ENCODE measurements around the gene SPOP. TPM values are rescaled to one million over a fixed set of nuclear protein-coding genes. Genes with fewer than 3 reads are reported as not detected.
A peak's percentile ranks its signal among the peaks of the same experiment; 100 is the strongest.

SPOP gene
- total RNA-seq, 1 donor, result 59.2 TPM

DNA sequence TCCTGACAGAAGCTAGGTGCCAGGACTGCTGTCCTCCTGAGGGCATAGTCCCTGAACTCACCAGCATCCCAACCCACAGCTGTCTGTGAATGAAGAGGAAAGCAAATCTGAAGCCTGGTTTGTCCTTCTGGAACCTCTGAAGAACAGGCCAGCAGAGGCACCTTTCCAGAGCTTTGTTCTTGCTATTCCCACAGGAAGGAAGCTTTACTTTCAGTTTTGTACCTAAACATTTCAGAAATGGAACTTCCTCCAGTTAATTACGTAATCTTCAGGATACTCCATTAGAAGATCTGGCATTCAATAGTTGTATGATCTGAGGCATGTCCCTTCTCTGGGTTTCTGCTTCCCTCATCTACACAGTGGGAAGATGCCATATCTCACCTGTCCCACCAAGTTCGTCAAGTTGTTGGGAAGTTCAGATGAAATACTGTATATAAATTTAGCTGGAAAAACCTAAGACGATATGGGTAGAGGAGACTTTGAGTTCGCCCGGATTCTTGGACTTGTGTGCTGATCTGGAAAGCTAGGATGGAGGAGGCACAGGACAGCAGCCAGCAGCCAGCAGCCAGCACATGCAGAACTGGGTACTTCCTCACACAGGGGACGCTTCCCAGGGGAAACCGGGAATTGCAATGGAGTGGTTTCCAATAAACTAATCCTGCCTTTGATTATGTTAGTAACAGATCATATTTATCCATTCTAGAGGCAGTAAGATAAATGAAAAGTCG, 79.8 kb downstream of the SPOP start:
- no peak overlapping the region for H3K4me3 ChIP-seq (ENCODE audit: low read depth, low read length)
- TF ChIP-seq, protein P1, sequence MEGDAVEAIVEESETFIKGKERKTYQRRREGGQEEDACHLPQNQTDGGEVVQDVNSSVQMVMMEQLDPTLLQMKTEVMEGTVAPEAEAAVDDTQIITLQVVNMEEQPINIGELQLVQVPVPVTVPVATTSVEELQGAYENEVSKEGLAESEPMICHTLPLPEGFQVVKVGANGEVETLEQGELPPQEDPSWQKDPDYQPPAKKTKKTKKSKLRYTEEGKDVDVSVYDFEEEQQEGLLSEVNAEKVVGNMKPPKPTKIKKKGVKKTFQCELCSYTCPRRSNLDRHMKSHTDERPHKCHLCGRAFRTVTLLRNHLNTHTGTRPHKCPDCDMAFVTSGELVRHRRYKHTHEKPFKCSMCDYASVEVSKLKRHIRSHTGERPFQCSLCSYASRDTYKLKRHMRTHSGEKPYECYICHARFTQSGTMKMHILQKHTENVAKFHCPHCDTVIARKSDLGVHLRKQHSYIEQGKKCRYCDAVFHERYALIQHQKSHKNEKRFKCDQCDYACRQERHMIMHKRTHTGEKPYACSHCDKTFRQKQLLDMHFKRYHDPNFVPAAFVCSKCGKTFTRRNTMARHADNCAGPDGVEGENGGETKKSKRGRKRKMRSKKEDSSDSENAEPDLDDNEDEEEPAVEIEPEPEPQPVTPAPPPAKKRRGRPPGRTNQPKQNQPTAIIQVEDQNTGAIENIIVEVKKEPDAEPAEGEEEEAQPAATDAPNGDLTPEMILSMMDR (IDR thresholded peaks at IDR 0.05; ENCODE audit: insufficient read depth, low read depth, low read length), result no peak
- DNase-seq (ENCODE audit: low read depth), result peak; percentile 54

DNA sequence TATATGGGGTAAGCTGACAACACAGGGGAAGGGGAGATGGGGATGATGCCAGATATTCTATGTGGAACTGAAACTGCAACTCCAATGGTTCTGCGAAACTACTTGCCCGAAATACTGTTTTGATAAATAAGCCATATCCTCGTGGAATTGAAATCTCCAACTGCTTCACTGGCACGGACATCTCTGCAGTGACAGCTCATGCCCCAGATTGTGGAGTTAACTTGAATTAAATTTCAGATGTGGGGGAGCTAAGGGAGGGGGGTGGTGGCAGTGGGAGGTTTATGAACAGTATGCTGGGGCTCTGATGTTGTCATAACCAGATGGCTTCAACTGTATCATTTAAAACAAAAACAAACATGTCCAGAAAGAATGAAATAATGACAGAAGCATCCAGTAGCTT, 80.5 kb downstream of the SPOP start:
- no peak for DNase-seq (ENCODE audit: low read depth)
- TF ChIP-seq, protein P1 (IDR thresholded peaks at IDR 0.05; ENCODE audit: insufficient read depth, low read depth, low read length), result no peak
- no peak overlapping the region for H3K4me3 ChIP-seq (ENCODE audit: low read depth, low read length)

DNA sequence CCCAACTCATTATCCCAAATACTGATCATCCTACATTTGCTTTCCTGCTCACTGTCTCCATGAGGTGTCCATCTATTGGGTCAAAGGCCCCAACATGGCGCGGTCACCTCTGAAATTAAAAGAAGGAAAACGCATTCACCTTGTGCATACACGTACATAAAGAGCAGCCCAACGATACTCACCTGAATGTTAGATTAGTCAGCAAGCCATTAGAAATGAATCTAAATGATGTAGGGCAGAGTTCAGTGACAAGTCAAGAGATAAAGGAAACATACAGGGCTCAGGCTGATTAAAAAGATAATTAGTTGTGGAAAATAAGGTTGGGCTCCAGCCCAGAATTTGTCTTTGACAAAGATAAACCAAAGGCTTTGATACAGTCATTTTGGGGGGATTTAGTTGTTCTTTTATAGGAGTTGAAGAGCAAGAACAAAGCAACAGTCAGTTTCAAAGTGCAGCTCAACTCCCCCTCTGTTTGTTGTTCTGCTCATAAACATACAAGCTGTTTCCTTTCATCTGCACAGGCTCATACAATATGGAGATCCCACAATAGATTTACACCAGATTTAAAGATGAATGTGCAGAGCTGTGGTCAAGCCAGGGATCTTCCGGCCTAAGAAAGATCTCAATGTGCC, 81.2 kb downstream of the SPOP start:
- DNase-seq (ENCODE audit: low read depth), result no peak
- no peak overlapping the region for H3K4me3 ChIP-seq (ENCODE audit: low read depth, low read length)
- TF ChIP-seq, protein P1 (IDR thresholded peaks at IDR 0.05; ENCODE audit: insufficient read depth, low read depth, low read length), result no peak

DNA sequence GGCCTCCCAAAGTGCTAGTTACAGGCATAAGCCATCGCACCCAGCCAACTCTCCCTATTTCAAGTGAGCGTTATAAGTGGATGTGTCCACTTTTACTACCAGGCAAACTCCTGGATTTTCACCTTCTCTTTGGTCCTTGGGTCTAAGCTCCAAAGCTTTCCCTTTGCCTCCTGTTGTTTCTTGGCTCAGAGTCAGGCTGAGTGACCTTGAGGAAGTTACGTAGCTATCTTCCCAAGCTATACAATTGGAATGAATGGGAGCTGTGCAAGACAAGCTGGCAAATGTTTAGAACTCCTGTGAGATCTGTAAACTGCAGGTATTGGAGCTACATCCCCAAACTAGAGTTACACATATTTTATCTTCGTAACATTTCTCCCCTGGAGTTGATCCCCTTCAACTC, 81.9 kb downstream of the SPOP start:
- TF ChIP-seq, protein P1 (IDR thresholded peaks at IDR 0.05; ENCODE audit: insufficient read depth, low read depth, low read length), result no peak

DNA sequence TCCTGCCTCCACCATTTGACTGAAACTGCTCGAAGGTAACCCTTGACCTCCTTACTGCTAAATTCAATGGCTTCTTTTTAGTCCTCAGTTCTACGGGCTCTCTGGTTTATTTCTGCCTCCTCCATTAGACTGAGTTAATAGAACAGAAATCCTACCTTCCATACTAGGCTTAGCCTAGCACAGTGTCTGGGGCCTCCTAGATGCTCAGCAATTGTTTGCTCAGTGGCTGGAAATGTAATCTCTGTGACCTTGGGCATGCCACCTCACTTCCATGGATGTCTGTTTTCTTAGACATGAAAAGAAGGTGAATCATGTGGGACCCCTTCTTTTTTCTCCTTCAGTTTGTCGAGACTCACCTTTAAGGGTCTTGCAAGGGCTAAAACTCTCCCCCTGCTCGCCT, 82.6 kb downstream of the SPOP start:
- no peak overlapping the region for H3K4me3 ChIP-seq (ENCODE audit: low read depth, low read length)
- DNase-seq (ENCODE audit: low read depth), result no peak
- TF ChIP-seq, protein P1 (IDR thresholded peaks at IDR 0.05; ENCODE audit: insufficient read depth, low read depth, low read length), result no peak

More for the DNA sequence above, 81.9 kb downstream of the SPOP start:
- H3K4me3 ChIP-seq (ENCODE audit: low read depth, low read length), result no peak overlapping the region
- no peak for DNase-seq (ENCODE audit: low read depth)

DNA sequence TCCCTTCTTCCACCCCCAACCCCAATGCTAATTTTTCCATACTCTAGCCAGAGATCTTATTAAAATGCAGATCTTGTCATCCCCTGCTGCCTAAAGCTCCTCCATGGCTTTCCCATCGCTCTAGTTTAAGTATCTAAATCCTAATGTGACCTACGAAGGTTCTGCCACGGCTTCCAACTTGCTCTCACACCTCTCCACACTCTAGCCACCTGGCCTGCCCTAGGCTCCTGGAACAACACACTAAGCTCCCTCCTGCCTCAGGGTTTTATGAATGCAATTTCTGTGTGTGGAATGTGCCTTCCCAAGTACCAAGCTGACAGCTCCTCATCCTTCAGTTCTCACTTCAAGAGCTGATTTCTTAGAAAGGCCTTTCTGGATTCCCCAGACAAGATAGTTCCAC, 85.6 kb downstream of the SPOP start:
- TF ChIP-seq, protein P1 (IDR thresholded peaks at IDR 0.05; ENCODE audit: insufficient read depth, low read depth, low read length), result no peak

More for the DNA sequence above, 85.6 kb downstream of the SPOP start:
- H3K4me3 ChIP-seq (ENCODE audit: low read depth, low read length), result no peak overlapping the region
- no peak for DNase-seq (ENCODE audit: low read depth)

All from fibroblast of villous mesenchyme (primary cell).